Measurements from ENCODE around the gene ZNF460. TPM values are rescaled to one million over a fixed set of nuclear protein-coding genes. Genes with fewer than 3 reads are reported as not detected.

Gene ZNF460
- total and polyA plus RNA-seq, 2 of the 13 experiments (the other 11 are each of a cell fraction or from before 2014, with no cell fraction given) = 14.5 to 44.8 TPM

GRCh38 chr19:57320180-57321084 is 40.1 kb downstream of the ZNF460 start, which contains the start of gene ZNF543 (continued):
- no peak for TF ChIP-seq ZNF343 (CRISPR knock-in tag; IDR thresholded peaks at IDR 0.05)
- TF ChIP-seq ATF2 (CRISPR knock-in tag; IDR thresholded peaks at IDR 0.05) = peak; percentile 96
- no peak for TF ChIP-seq FLYWCH1 (CRISPR knock-in tag; IDR thresholded peaks at IDR 0.05)
- no peak for TF ChIP-seq ZNF382 (CRISPR knock-in tag; IDR thresholded peaks at IDR 0.05; ENCODE audit: borderline replicate concordance)
- TF ChIP-seq ZNF441 (CRISPR knock-in tag; IDR thresholded peaks at IDR 0.05; ENCODE audit: borderline replicate concordance) = 0 out of 2 replicates have a peak, but pooled peaks have one; percentile 67
- TF ChIP-seq SIN3A (IDR thresholded peaks at IDR 0.05; ENCODE audit: borderline replicate concordance, low read depth, low read length) = 0 out of 2 replicates have a peak, but pooled peaks have one; percentile 32
- TF ChIP-seq REPIN1 (CRISPR knock-in tag; IDR thresholded peaks at IDR 0.05; ENCODE audit: borderline replicate concordance, low read depth) = no peak
- TF ChIP-seq HINFP (CRISPR knock-in tag; IDR thresholded peaks at IDR 0.05; ENCODE audit: low read depth) = no peak
- TF ChIP-seq TFE3 (CRISPR knock-in tag; IDR thresholded peaks at IDR 0.05) = no peak; the same call in 1 of the 2 replicates
- TF ChIP-seq USF2 (IDR thresholded peaks at IDR 0.05; ENCODE audit: low read depth, low read length) = no peak
- no peak; the same call in 1 of the 2 replicates for TF ChIP-seq USF2 (CRISPR knock-in tag; IDR thresholded peaks at IDR 0.05; ENCODE audit: borderline replicate concordance)
- no peak for TF ChIP-seq MTF1 (CRISPR knock-in tag; IDR thresholded peaks at IDR 0.05)
- TF ChIP-seq ZNF275 (CRISPR knock-in tag; IDR thresholded peaks at IDR 0.05; ENCODE audit: borderline replicate concordance) = no peak
- TF ChIP-seq PITX1 (CRISPR knock-in tag; IDR thresholded peaks at IDR 0.05) = peak; percentile 47; the same call in 1 of the 2 replicates
- no peak for TF ChIP-seq HIC2 (CRISPR knock-in tag; IDR thresholded peaks at IDR 0.05; ENCODE audit: low read depth)
- peak; percentile 57 for TF ChIP-seq BCL3 (CRISPR knock-in tag; IDR thresholded peaks at IDR 0.05)
